Neural cell (in vitro differentiated cells): ENCODE measurements around the gene NTHL1. TPM values are rescaled to one million over a fixed set of nuclear protein-coding genes. Genes with fewer than 3 reads are reported as not detected.

Source experiments
- H2AFZ ChIP-seq: fragments of 200-600, 300-800 bp; sonication (generic), shearing (Covaris generic); 2 replicates; pipeline ENCODE4 v1.6.0; 2014; ENCODE audit warnings: low read depth, mild to moderate bottlenecking, antibody characterized with exemption, low read length, moderate library complexity
- H3F3A ChIP-seq: fragments of 200-600 bp; shearing (Covaris generic); 2 replicates; pipeline ENCODE4 v1.6.1; 2016; ENCODE audit warnings: mild to moderate bottlenecking, moderate library complexity, mixed read lengths, antibody characterized with exemption, low read length; ENCODE audit not compliant: insufficient read depth, poor library complexity, severe bottlenecking
- H3K27ac ChIP-seq: fragments of 200-600, 300-800 bp; sonication (generic), shearing (Covaris generic); 2 replicates; pipeline ENCODE4 v1.5.1; 2014; ENCODE audit warnings: mild to moderate bottlenecking, low read length, moderate library complexity
- H3K27me3 ChIP-seq: fragments of 300-800, 200-600 bp; sonication (generic), shearing (Covaris generic); 2 replicates; pipeline ENCODE4 v1.6.0; 2014; ENCODE audit warnings: mild to moderate bottlenecking, low read depth, low read length, moderate library complexity; ENCODE audit not compliant: insufficient read depth
- H3K36me3 ChIP-seq: fragments of 300-800, 200-600 bp; sonication (generic), shearing (Covaris generic); 2 replicates; pipeline ENCODE4 v1.5.1; 2014; ENCODE audit warnings: mild to moderate bottlenecking, antibody characterized with exemption, low read length, moderate library complexity; ENCODE audit not compliant: insufficient read depth
- H3K4me2 ChIP-seq: fragments of 300-800, 200-600 bp; sonication (generic), shearing (Covaris generic); 2 replicates; pipeline ENCODE4 v1.6.0; 2014; ENCODE audit warnings: mild to moderate bottlenecking, low read length
- H3K4me3 ChIP-seq: fragments of 300-800, 200-600 bp; sonication (generic), shearing (Covaris generic); 2 replicates; pipeline ENCODE4 v1.5.1; 2014; ENCODE audit warnings: mild to moderate bottlenecking, low read length, moderate library complexity
- H3K79me2 ChIP-seq: fragments of 200-600 bp; shearing (Covaris generic); replicated peaks from 2 replicates; pipeline ENCODE4 v1.6.0; 2014; ENCODE audit warnings: mild to moderate bottlenecking, low read length, moderate library complexity; ENCODE audit not compliant: insufficient read depth
- H3K9ac ChIP-seq: fragments of 300-800, 200-600 bp; sonication (generic), shearing (Covaris generic); 2 replicates; pipeline ENCODE4 v1.6.1; 2016; ENCODE audit warnings: mild to moderate bottlenecking, low read length, mixed read lengths
- H3K9me2 ChIP-seq: fragments of 200-600 bp; shearing (Covaris generic); 2 replicates; pipeline ENCODE4 v1.6.1; 2016; ENCODE audit warnings: mild to moderate bottlenecking, low read length, mixed read lengths; ENCODE audit not compliant: insufficient read depth
- H3K9me3 ChIP-seq: fragments of 200-600, 300-800 bp; sonication (generic), shearing (Covaris generic); 2 replicates; pipeline ENCODE4 v1.6.1; 2016; ENCODE audit warnings: mild to moderate bottlenecking, mixed run types, low read length, moderate library complexity, mixed read lengths
- H4K20me1 ChIP-seq: fragments of 200-600 bp; shearing (Covaris generic); 2 replicates; pipeline ENCODE4 v1.6.1; 2016; ENCODE audit warnings: mild to moderate bottlenecking, mixed run types; ENCODE audit not compliant: insufficient read depth
- CTCF ChIP-seq: fragments of 450-650 bp; IDR thresholded peaks from 2 replicates; pipeline ENCODE4 v1.5.1; 2014; ENCODE audit warnings: antibody characterized with exemption, mild to moderate bottlenecking, moderate library complexity; ENCODE audit not compliant: poor library complexity, severe bottlenecking
- EP300 ChIP-seq: fragments of 450-650 bp; conservative IDR thresholded peaks from 2 replicates; pipeline ENCODE4 v1.6.1; 2014; ENCODE audit warnings: antibody characterized with exemption, mild to moderate bottlenecking, moderate library complexity; ENCODE audit not compliant: poor library complexity, severe bottlenecking
- EZH2 ChIP-seq: fragments of 200-600, 300-800 bp; shearing (Covaris generic), sonication (generic); IDR thresholded peaks from 2 replicates; pipeline ENCODE4 v1.6.1; 2014; ENCODE audit warnings: antibody characterized with exemption, low read length, borderline replicate concordance, mild to moderate bottlenecking; ENCODE audit not compliant: insufficient read depth, poor library complexity, severe bottlenecking
- MXI1 ChIP-seq: fragments of 450-650 bp; conservative IDR thresholded peaks from 2 replicates; pipeline ENCODE4 v1.6.1; 2014; ENCODE audit warnings: antibody characterized with exemption, mild to moderate bottlenecking; ENCODE audit not compliant: poor library complexity, severe bottlenecking
- POLR2AphosphoS5 ChIP-seq: IDR thresholded peaks from 2 replicates; pipeline ENCODE4 v1.6.1; 2012
- RAD21 ChIP-seq: fragments of 450-650 bp; conservative IDR thresholded peaks from 2 replicates; pipeline ENCODE4 v1.6.1; 2014; ENCODE audit warnings: antibody characterized with exemption, mild to moderate bottlenecking, moderate library complexity
- SMC3 ChIP-seq: fragments of 450-650 bp; conservative IDR thresholded peaks from 2 replicates; pipeline ENCODE4 v1.6.1; 2014; ENCODE audit warnings: antibody characterized with exemption, mild to moderate bottlenecking, moderate library complexity; ENCODE audit not compliant: poor library complexity
- TAF1 ChIP-seq: IDR thresholded peaks from 2 replicates; pipeline ENCODE4 v1.6.1; 2012; ENCODE audit warnings: low read depth
- polyA plus RNA-seq: library from polyadenylated mRNA; depleted of rRNA; stranded (reverse); fragments of >200 nt; gene quantifications from 2 replicates; pipeline ENCODE4 v1.2.3, GENCODE V29; 2014
- TF ChIP-seq, protein P1 (sequence below): IDR thresholded peaks from 2 replicates; pipeline ENCODE4 v1.6.1; 2012; ENCODE audit warnings: borderline replicate concordance

The NTHL1 gene
- polyA plus RNA-seq, 1 donor from 2014 or later, result 43.1 TPM

- H3K27ac ChIP-seq, result no peak overlapping the region
- H3K79me2 ChIP-seq, result no peaks in the 10 kb centered on the region
- no peaks in the 10 kb centered on the region for H3K36me3 ChIP-seq
- H3K4me2 ChIP-seq, result no peak overlapping the region
- no peaks in the 10 kb centered on the region for H3K9me2 ChIP-seq
- no peak overlapping the region for H3K9ac ChIP-seq
- no peaks in the 10 kb centered on the region for H3K27me3 ChIP-seq
- TF ChIP-seq EP300, result no peak
- TF ChIP-seq CTCF, result no peak
- TF ChIP-seq, protein P1, sequence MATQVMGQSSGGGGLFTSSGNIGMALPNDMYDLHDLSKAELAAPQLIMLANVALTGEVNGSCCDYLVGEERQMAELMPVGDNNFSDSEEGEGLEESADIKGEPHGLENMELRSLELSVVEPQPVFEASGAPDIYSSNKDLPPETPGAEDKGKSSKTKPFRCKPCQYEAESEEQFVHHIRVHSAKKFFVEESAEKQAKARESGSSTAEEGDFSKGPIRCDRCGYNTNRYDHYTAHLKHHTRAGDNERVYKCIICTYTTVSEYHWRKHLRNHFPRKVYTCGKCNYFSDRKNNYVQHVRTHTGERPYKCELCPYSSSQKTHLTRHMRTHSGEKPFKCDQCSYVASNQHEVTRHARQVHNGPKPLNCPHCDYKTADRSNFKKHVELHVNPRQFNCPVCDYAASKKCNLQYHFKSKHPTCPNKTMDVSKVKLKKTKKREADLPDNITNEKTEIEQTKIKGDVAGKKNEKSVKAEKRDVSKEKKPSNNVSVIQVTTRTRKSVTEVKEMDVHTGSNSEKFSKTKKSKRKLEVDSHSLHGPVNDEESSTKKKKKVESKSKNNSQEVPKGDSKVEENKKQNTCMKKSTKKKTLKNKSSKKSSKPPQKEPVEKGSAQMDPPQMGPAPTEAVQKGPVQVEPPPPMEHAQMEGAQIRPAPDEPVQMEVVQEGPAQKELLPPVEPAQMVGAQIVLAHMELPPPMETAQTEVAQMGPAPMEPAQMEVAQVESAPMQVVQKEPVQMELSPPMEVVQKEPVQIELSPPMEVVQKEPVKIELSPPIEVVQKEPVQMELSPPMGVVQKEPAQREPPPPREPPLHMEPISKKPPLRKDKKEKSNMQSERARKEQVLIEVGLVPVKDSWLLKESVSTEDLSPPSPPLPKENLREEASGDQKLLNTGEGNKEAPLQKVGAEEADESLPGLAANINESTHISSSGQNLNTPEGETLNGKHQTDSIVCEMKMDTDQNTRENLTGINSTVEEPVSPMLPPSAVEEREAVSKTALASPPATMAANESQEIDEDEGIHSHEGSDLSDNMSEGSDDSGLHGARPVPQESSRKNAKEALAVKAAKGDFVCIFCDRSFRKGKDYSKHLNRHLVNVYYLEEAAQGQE, result no peak
- TF ChIP-seq MXI1, result no peak
- TF ChIP-seq TAF1, result no peak
- no peak for TF ChIP-seq RAD21
- no peak for TF ChIP-seq POLR2AphosphoS5
- TF ChIP-seq EZH2, result no peak
- no peak for TF ChIP-seq SMC3
- H3K4me3 ChIP-seq, result no peak overlapping the region
- no peak overlapping the region for H2AFZ ChIP-seq
- no peaks in the 10 kb centered on the region for H3F3A ChIP-seq
- no peaks in the 10 kb centered on the region for H4K20me1 ChIP-seq
- H3K9me3 ChIP-seq, result no peaks in the 10 kb centered on the region
Observed at GRCh38 chr16:2064368-2064945, 16.8 kb upstream of the NTHL1 start.

DNA sequence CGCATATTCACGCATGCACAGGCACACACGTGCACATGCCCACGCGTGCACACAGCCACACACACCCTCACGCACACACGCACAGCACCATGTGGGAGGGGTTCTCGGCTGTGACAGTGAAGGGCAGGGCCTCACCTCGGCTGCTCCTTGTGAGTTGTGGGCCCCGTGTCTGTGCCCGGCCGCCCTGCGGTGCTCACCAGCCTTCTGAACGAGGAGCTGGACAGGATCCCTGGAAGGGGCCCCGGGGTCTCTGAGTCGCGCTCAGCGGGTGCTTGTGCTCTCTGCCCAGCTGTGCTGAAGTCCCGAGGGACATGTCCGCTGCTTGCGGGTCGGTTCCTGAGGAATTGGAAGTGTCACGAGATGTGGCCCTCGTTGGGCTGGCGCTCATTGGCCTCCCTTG lies 16.2 kb upstream of the NTHL1 start:
- TF ChIP-seq, protein P1, result no peak
- no peak for TF ChIP-seq CTCF
- no peak for TF ChIP-seq RAD21

More for the DNA sequence above, 16.2 kb upstream of the NTHL1 start:
- H3K27me3 ChIP-seq, result no peaks in the 10 kb centered on the region
- no peaks in the 10 kb centered on the region for H4K20me1 ChIP-seq
- no peak overlapping the region for H3K27ac ChIP-seq
- no peak overlapping the region for H2AFZ ChIP-seq
- no peak overlapping the region for H3K9ac ChIP-seq
- H3K36me3 ChIP-seq, result no peaks in the 10 kb centered on the region
- H3F3A ChIP-seq, result no peaks in the 10 kb centered on the region
- no peak overlapping the region for H3K4me3 ChIP-seq
- H3K4me2 ChIP-seq, result no peak overlapping the region
- H3K9me2 ChIP-seq, result no peaks in the 10 kb centered on the region
- no peaks in the 10 kb centered on the region for H3K9me3 ChIP-seq
- H3K79me2 ChIP-seq, result no peaks in the 10 kb centered on the region
